Pulmonary artery endothelial cell (primary cell): Measurements from ENCODE around the gene MYO16. TPM values are rescaled to one million over a fixed set of nuclear protein-coding genes. Genes with fewer than 3 reads are reported as not detected.

ENCODE experiments used
- DNase-seq: peaks from one replicate; pipeline ENCODE4 v3.0.0-alpha.2; 2011; ENCODE audit warnings: low read depth, low spot score
- total RNA-seq: library from RNA; depleted of rRNA; stranded (reverse); fragments of >200 nt; gene quantifications from 2 replicates; pipeline ENCODE4 v1.2.3, GENCODE V29; 2014

Gene MYO16
- total RNA-seq, 1 donor from 2014 or later: not detected

DNA sequence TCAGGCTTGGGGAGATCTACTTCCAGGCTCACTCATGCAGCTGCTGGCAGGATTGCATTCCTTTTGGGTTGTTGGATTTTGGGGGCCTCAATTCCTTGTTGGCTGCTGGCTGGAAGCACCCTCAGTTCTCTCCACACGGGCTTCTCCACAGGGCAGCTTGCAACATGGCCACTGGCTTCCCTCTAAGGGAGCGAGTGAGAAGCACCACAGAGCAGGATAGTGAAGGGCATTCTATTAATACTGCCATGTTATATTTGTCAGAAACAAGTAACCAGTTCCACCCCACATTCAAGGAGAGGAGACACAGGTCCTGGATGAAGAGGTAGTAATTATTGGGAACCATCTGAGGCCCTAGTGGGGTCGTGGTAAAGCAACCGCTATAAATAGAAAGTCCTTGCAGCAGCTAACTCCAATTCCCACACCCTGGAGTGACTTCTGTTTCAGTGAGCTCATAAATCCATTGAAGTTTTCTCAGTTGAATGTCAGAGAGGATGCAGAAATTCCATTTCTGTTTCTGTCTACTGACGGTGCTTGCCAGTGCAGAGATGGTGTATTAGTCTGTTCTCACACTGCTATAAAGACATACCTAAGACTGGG, 598.0 kb downstream of the MYO16 start:
- DNase-seq: no peak

GRCh38 chr13:109228211-109228610, 598.8 kb downstream of the MYO16 start:
- no peak for DNase-seq

GRCh38 chr13:109231888-109232287, 602.5 kb downstream of the MYO16 start:
- DNase-seq: no peak

DNA sequence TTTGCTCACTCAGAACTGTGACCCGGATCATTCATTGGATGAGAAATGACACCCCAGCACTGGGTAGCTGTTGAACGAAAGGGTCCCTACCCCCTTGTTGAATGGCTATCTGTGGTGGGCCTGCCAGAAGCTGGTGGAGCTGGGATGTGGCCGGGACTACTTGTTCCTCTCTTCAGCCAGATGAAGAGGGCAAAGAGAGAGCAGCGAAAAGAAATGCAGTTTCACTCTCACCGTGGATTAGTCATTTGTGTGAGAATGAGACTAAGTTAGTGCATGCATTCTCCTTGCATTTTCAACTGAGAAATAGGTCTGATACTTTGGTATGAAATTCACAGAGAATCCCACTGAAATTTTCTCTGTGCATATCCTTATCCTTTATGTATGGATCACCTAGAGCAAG, 603.9 kb downstream of the MYO16 start:
- no peak for DNase-seq

DNA sequence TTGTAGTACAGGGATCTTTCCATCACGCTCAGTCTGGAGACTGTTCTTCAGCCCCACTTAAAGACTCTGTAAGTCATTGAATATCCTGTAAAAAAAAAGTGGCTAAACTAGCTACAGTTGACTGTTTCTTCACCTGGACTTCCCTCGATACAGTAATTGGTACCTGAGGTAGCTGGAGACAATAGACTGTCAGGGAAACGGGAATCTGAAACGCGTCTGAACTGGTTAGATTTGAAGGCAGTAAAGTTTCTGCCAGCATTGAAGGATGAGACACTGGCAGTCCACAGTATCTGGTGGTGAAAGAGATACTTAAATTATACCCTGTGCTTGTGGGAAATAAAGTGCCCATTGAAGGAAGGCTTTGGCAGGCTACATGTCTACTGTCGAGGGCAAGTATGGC, 606.5 kb downstream of the MYO16 start:
- DNase-seq: no peak

DNA sequence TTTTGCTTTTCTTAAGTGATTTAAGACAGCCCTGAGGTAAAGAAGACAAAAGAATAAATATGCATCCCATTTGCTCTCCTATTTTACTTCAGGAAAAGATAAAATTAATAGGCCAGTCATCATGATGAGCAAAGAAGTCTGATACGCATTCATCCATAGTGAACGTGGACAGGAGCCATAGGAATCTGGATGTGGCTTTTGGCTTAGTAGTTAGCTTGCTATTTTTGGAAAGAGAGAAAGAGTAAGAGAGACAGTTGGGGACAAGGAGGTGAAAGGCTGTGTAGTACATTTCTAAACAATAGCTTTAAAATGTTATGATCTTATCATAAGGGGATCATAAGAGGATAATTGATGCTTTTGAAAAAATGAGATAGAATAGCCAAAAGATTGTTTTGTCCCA, 611.7 kb downstream of the MYO16 start:
- no peak for DNase-seq

DNA sequence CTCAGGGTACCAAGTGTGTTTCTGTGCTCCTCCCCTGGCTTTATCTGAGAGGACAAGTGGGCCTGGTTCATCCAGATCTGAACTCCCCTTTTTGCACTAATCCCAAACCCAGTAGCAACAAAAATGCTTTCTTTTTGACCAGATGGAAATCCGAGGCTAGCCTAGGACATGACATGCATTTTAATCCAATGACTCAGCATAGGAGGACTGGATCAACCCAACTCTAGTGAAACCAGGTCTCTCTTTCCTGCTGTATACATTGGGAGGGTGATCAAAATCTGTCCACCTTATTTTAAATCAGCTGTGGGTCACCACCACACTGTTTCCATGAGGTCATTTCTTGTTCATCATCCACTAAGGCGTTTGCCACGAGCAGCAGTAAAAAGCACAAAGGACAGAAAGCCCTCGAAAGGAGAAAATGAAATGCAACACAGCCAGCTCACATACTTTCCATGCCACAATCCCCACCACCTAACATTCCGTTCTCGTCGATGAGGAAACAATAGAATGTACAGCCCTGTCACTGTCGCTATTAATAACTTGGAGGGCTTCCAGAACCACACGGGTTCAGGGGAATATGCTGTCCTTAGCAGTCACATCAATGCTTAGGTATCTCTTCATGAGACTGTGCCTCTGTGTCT, 614.0 kb downstream of the MYO16 start:
- no peak for DNase-seq

- DNase-seq: no peak
These were observed 615.2 kb downstream of the MYO16 start for GRCh38 chr13:109244566-109244965.

DNA sequence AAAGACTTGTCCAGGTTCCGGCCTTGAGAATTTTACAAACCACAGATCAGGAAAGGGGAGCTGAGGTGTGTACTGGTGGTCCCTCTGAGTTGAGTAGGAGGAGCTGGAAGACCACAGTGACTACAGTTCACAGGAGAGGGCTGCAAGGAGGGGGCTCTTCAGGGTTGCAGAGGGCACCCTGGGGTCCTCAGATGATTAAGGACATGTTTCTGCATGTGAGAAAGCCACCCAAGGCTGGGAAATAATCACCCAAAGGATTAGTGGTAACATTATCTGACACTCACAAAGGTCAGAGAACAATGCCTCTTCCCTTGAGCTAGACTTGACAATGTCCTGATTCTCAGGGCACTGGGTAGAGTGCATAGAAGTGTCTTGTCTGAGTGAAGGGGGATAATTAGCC, 616.6 kb downstream of the MYO16 start:
- no peak for DNase-seq

DNA sequence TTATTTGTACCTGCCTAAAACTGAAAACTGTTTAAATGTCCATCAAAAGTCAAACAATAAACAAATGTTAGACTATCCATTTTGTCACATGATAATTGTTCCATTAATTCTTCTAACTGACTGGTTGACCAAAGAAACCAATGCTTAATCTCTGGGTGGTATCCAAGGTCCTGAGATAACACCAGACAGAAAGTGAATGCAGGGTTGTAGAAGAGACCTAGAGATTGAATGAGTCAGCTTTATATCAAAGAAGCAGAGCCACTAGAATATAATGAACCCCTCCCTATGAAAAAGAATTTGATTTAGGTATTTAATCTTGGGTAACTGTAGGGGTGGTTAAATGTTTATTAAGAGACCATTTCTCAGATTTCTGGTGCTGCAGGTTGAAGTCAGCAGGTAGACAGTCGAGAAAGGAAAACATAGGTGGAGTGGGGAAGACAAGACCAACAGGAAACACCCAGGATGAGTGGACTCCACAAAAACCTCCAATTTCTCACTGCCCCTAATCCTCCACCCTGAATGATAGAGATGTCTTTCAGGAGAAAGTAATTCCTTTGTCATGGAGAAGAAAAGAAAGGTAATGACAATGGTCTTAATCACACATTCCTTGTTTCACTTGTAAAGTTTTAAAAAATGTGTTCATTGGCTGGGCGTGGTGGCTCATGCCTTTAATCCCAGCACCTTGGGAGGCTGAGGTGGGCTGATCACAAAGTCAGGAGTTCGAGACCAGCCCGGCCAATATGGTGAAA, 620.5 kb downstream of the MYO16 start:
- no peak for DNase-seq

DNA sequence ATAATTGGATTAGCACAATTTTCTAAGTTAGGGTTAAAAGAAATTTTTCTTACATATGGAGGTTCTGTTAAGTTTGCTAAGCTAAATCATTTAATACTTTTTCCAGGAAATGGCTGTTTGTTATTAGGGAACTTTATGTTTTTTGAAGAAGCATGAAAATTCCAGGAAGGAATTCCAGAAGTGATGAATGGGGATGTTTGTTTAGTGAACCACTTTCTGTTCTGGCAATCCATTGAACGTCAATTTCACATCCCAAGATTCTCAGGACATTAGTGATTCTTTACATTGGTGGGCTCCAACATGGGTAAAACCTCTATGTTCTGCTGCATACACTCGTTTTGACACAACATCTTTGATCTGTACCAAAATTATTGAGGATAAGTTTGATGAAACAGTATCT, 622.5 kb downstream of the MYO16 start:
- DNase-seq: no peak

DNA sequence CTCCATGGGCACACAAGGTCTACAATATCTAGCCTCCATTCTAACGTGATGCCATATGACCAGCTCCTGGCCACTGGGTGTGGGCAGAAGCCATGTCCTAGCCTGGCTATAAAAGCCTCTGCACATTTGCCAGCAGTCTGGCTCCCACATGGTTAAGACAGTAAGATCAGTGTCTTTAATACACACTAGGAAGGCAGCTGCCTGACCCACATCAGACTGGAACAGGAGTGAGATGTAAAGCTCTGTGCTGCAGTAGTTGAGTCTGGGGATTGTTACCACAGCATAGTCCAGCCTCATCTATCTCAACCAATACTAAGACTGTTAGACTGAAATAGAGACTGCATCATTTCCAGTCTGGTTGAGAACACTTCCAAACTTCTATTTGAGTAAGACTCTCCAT, 623.9 kb downstream of the MYO16 start:
- no peak for DNase-seq

DNA sequence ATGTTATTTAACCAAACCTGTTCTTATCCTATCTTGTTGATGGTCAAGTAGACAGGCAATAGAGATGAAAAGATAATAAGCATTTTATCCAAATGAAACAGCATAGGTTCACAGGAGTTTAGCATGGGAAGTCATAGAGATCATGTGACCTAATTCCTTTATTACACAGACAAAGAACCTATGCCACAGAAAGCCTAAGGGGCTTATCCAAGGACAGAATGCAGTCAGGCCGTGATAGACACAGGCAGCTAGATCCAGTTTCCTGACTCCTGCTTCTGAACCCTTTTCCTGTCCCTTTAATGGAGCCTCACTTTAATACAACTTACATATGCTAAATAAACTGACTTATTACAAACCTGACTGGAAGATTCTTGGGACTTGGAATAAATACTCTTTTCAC, 624.9 kb downstream of the MYO16 start:
- DNase-seq: no peak

DNA sequence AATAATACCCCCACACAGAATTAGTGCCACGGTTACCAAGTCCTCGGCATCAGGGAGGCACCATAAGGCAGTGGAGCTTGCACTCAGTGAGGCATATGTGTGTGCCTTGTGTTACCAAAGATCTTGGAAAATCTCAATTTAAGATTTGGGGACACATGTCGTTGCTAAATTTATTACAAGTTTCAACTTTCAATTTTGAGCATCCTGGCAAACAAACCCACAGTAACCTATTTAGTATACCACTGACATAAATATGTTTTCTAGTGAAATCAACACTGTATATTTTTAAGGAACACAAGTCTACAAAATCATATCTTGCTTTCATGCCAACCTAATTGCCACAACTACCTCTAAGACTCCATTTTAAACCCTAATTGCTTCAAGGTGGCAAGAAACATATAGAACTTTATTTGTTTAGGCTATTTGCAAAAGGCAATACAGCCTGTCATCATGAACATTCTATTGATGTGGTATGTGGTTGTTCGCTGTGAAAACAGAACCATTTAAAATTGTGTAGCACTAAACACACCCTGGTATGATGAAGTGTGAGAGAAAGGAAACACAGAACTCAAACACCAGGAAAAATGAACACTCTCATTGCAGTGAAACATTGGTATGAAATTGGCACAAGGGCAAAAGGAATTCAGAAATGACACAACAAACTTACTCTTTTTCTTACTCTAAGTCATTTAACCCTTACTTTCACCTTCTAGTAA, 625.9 kb downstream of the MYO16 start:
- DNase-seq: no peak

DNA sequence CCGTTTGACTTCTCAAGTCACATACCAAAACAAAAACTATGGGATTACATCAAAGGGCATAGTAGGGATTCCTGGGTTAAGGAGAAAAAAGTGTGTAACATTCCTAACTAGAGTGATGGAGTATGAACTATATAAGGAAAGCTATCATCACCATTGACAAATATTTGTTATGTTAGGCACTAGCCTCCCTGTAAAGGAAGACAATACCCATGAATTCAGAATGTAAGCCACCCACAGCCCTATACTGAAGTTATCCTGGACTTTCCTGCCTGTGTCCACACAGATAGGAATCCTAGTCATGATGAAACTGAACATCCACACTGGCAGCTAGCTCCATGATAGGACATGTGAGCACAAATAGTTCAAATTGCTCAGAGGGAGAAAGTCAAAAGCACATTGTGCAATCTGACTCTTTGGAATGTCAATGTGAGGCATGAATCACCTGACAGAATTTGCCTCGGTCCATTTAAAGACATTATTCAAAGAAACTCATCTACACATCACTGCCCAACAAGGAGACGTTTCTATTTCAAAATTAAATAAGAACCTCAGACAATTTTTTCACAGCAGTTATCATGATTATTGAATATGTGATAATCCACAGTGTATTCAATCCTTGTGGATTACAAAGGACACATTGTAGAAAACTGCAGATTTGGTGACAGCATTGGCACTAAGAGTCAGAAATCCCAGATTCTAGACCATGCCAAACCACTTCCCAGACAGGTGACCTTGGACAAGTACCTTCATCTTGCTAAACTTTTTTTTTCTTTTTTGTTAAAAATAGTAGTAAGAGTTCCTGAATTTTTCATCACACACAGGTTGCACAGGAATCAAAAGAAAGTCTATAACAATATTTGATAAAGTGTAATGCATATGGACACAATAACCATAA, 627.7 kb downstream of the MYO16 start:
- no peak for DNase-seq
